ENCODE results near the gene C1orf21. TPM values are rescaled to one million over a fixed set of nuclear protein-coding genes. Genes with fewer than 3 reads are reported as not detected.

Gene C1orf21
- polyA plus RNA-seq, 1 experiment, result 4.3 TPM

- ChIA-PET CTCF (interaction anchor here (2.1 kb wide), 1 partner anchor 12 kb away, joined by 6 read pairs; no protein-coding TSS in a partner anchor), POLR2A (no interaction called here)
- H3K4me3 ChIP-seq (ENCODE audit: low read depth, low read length), result no peak overlapping the region
- no peaks in the 10 kb centered on the region for H3K27me3 ChIP-seq (ENCODE audit: control insufficient read depth, insufficient read depth, low read length)
- no peak for TF ChIP-seq CTCF (IDR thresholded peaks at IDR 0.05; ENCODE audit: insufficient read depth, low read depth, low read length)
- DNase-seq (ENCODE audit: low read depth), result no peak
- no peaks in the 10 kb centered on the region for H3K36me3 ChIP-seq (ENCODE audit: control insufficient read depth, insufficient read depth, low read length)
Measured at GRCh38 chr1:184497959-184498723, 111.3 kb downstream of the C1orf21 start.

- no peaks in the 10 kb centered on the region for H3K27me3 ChIP-seq (ENCODE audit: control insufficient read depth, insufficient read depth, low read length)
- no peak for DNase-seq (ENCODE audit: low read depth)
- no peaks in the 10 kb centered on the region for H3K36me3 ChIP-seq (ENCODE audit: control insufficient read depth, insufficient read depth, low read length)
- H3K4me3 ChIP-seq (ENCODE audit: low read depth, low read length), result no peak overlapping the region
- POLR2A ChIA-PET, result interaction anchor here (0.6 kb wide), 1 partner anchor 138 kb away, joined by 7 read pairs; no protein-coding TSS in a partner anchor
- CTCF ChIA-PET, result interaction anchor here (2.0 kb wide), 1 partner anchor 14 kb away, joined by 5 read pairs; no protein-coding TSS in a partner anchor
- TF ChIP-seq CTCF (IDR thresholded peaks at IDR 0.05; ENCODE audit: insufficient read depth, low read depth, low read length), result no peak
Measured at GRCh38 chr1:184499616-184500015, 112.8 kb downstream of the C1orf21 start.

GRCh38 chr1:184502161-184502560 is 115.3 kb downstream of the C1orf21 start:
- Histone ChIP-seq H3K27me3 (ENCODE audit: control insufficient read depth, insufficient read depth, low read length) (no peaks in the 10 kb centered on the region), H3K4me3 (ENCODE audit: low read depth, low read length) (no peak overlapping the region), H3K36me3 (ENCODE audit: control insufficient read depth, insufficient read depth, low read length) (no peaks in the 10 kb centered on the region)
- CTCF ChIA-PET, result no interaction called here
- POLR2A ChIA-PET, result no interaction called here
- no peak for TF ChIP-seq CTCF (IDR thresholded peaks at IDR 0.05; ENCODE audit: insufficient read depth, low read depth, low read length)
- no peak for DNase-seq (ENCODE audit: low read depth)

- TF ChIP-seq CTCF (IDR thresholded peaks at IDR 0.05; ENCODE audit: insufficient read depth, low read depth, low read length), result no peak
- Histone ChIP-seq H3K4me3 (ENCODE audit: low read depth, low read length) (no peak overlapping the region), H3K36me3 (ENCODE audit: control insufficient read depth, insufficient read depth, low read length) (no peaks in the 10 kb centered on the region), H3K27me3 (ENCODE audit: control insufficient read depth, insufficient read depth, low read length) (no peaks in the 10 kb centered on the region)
- no peak for DNase-seq (ENCODE audit: low read depth)
- CTCF ChIA-PET, result interaction anchor here (0.9 kb wide), 1 partner anchor 19 kb away, joined by 3 read pairs; no protein-coding TSS in a partner anchor
- POLR2A ChIA-PET, result interaction anchor here (0.5 kb wide), 1 partner anchor 165 kb away, joined by 4 read pairs; no protein-coding TSS in a partner anchor
Measured at GRCh38 chr1:184503221-184503749, 116.5 kb downstream of the C1orf21 start.

Measured in BJ (cell line).